Calu3 (cell line): Measurements from ENCODE around the gene TINCR. TPM values are rescaled to one million over a fixed set of nuclear protein-coding genes. Genes with fewer than 3 reads are reported as not detected.
"Not testable (repeated sequence)": the region's sequence is repeated elsewhere in the genome, so short reads cannot be mapped to it uniquely, and the experiment has no call there.

Source experiments
- BruUV-seq: library from RNA; stranded (reverse); fragments of 400-500 nt; replicated peaks from 2 replicates; lab custom pipeline; 2021; lab: Mats Ljungman, UMichigan
- CTCF ChIA-PET: fragments of 300-600 bp; sonication (Branson Sonifier 250); formaldehyde crosslinking; loops from one replicate; lab custom pipeline; 2022; ENCODE audit warnings: antibody characterized with exemption; lab: Charles Lee
- DNase-seq: peaks from one replicate; pipeline ENCODE4 v3.0.0; 2022
- H3K27ac Mint-ChIP-seq: one replicate; pipeline ENCODE4 v1.8.0; 2022; ENCODE audit warnings: mixed read lengths; ENCODE audit not compliant: unreplicated experiment
- H3K27me3 Mint-ChIP-seq: one replicate; pipeline ENCODE4 v1.8.0; 2022; ENCODE audit warnings: mixed read lengths; ENCODE audit not compliant: unreplicated experiment
- H3K36me3 Mint-ChIP-seq: one replicate; pipeline ENCODE4 v1.8.0; 2022; ENCODE audit warnings: mild to moderate bottlenecking, moderate library complexity, mixed read lengths; ENCODE audit not compliant: insufficient read depth, unreplicated experiment
- H3K4me1 Mint-ChIP-seq: one replicate; pipeline ENCODE4 v1.8.0; 2022; ENCODE audit warnings: mild to moderate bottlenecking, low read depth, mixed read lengths; ENCODE audit not compliant: unreplicated experiment
- H3K4me3 Mint-ChIP-seq: one replicate; pipeline ENCODE4 v1.8.0; 2022; ENCODE audit warnings: mild to moderate bottlenecking, low read depth, moderate library complexity, mixed read lengths; ENCODE audit not compliant: unreplicated experiment
- H3K9me3 Mint-ChIP-seq: one replicate; pipeline ENCODE4 v1.8.0; 2022; ENCODE audit warnings: low read depth, mixed read lengths; ENCODE audit not compliant: unreplicated experiment
- CTCF ChIP-seq: fragments of 200-600 bp; IDR thresholded peaks from one replicate; pipeline ENCODE4 v1.8.0; 2022; ENCODE audit warnings: antibody characterized with exemption; ENCODE audit not compliant: unreplicated experiment
- intact Hi-C: fragments of 100-400 bp; cut with micrococcal nuclease; formaldehyde crosslinking; loops from one replicate; pipeline ENCODE4 v1.10.0; 2022; ENCODE audit not compliant: unreplicated experiment
- total RNA-seq: library from RNA; stranded (reverse); gene quantifications from 2 replicates; pipeline ENCODE4 v1.2.3, GENCODE V29; 2022

Gene TINCR
- total RNA-seq, 1 experiment from 2014 or later = 0.40 TPM

GRCh38 chr19:5609881-5610448 lies 42.2 kb upstream of the TINCR start:
- CTCF ChIA-PET = no interaction called here
- Mint-ChIP-seq H3K27me3 (no peaks in the 10 kb centered on the region), H3K4me3 (no peak overlapping the region), H3K27ac (no peak overlapping the region), H3K9me3 (no peaks in the 10 kb centered on the region), H3K36me3 (peaks cover 60% of the 10 kb centered on the region), H3K4me1 (no peaks in the 10 kb centered on the region)
- intact Hi-C loops = no loop called here
- DNase-seq = no peak
- BruUV-seq = no TSS peak
- TF ChIP-seq CTCF = no peak

- H3K4me1 Mint-ChIP-seq, H3K9me3 Mint-ChIP-seq, H3K27me3 Mint-ChIP-seq, DNase-seq, intact Hi-C loops, CTCF ChIA-PET, H3K27ac Mint-ChIP-seq, BruUV-seq, H3K4me3 Mint-ChIP-seq: not testable (repeated sequence)
- peaks cover 49% of the 10 kb centered on the region for H3K36me3 Mint-ChIP-seq
Observed at GRCh38 chr19:5608766-5609165, 41.0 kb upstream of the TINCR start.

GRCh38 chr19:5608291-5608690 lies 40.5 kb upstream of the TINCR start:
- H3K4me1 Mint-ChIP-seq = no peaks in the 10 kb centered on the region
- H3K36me3 Mint-ChIP-seq = peaks cover 54% of the 10 kb centered on the region
- H3K27me3 Mint-ChIP-seq = no peaks in the 10 kb centered on the region
- intact Hi-C loops = no loop called here
- TF ChIP-seq CTCF = no peak
- H3K4me3 Mint-ChIP-seq = no peak overlapping the region
- DNase-seq = no peak
- BruUV-seq = no TSS peak
- H3K27ac Mint-ChIP-seq = no peak overlapping the region
- no peaks in the 10 kb centered on the region for H3K9me3 Mint-ChIP-seq
- CTCF ChIA-PET = no interaction called here

GRCh38 chr19:5607318-5608275 lies 39.8 kb upstream of the TINCR start:
- no peak overlapping the region for H3K4me3 Mint-ChIP-seq
- no peak for TF ChIP-seq CTCF
- intact Hi-C loops = no loop called here
- no peaks in the 10 kb centered on the region for H3K9me3 Mint-ChIP-seq
- no TSS peak for BruUV-seq
- no peaks in the 10 kb centered on the region for H3K4me1 Mint-ChIP-seq
- no peaks in the 10 kb centered on the region for H3K27me3 Mint-ChIP-seq
- CTCF ChIA-PET = no interaction called here
- peaks cover 55% of the 10 kb centered on the region for H3K36me3 Mint-ChIP-seq
- no peak overlapping the region for H3K27ac Mint-ChIP-seq
- no peak for DNase-seq
